ENCODE measurements around the gene ZC3H4. TPM values are rescaled to one million over a fixed set of nuclear protein-coding genes. Genes with fewer than 3 reads are reported as not detected.
A peak's percentile ranks its signal among the peaks of the same experiment; 100 is the strongest.

ZC3H4 gene
- total and polyA plus RNA-seq, 2 of the 8 experiments (the other 6 are each of a cell fraction or from before 2014, with no cell fraction given): 6.6 to 92.0 TPM

GRCh38 chr19:47109177-47109540 lies 4.4 kb downstream of the ZC3H4 start (continued):
- TF ChIP-seq CHD7 (IDR thresholded peaks at IDR 0.05; ENCODE audit: insufficient replicate concordance, low read length) (no peak), POU5F1 (IDR thresholded peaks at IDR 0.05; ENCODE audit: low read depth, low read length) (no peak), TBP (IDR thresholded peaks at IDR 0.05; ENCODE audit: low read depth, low read length) (peak; percentile 3; the same call in 1 of the 2 replicates)
